Measurements from ENCODE around the gene ACVRL1.

Gene ACVRL1

GRCh38 chr12:51944608-51945233 lies 37.4 kb downstream of the ACVRL1 start:
- DNase-seq (ENCODE audit: low read depth): no peak

DNA sequence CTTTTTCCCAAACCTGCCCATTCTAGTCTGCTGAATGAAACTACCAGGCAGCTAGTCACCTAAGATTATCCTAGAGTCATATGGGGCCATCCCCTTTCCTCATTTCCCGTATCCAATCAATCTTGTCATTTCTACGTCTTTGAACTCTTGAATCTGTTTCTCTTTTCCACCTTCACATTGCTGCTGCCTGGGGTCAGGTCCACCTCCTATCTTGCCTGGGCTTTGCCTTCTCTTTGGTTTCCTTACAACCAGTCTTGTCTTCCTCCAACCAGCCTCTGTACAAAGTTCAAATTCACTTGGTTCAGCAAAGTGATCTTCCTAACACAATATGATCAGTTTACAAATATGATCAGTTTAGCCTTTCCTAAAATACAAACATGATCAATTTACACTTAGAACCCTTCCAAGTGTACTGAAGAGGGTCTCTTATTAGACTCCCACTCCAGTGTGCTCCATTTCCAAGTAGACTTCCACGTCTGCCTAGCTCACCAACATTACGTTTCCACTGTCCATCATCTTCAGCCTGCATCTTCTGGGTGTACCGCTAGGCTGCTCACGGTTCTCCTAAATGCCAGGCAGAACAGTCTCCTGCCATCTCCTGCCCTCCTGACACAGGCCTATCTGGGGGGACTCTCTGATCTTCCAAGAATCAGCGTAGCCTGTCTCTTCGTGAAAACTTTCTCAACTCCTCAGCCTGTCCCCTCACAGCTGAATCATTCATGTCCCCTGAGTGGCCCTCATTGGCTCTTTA lies 40.1 kb downstream of the ACVRL1 start:
- DNase-seq (ENCODE audit: low read depth): no peak

GRCh38 chr12:51948066-51948465 lies 40.8 kb downstream of the ACVRL1 start:
- DNase-seq (ENCODE audit: low read depth): no peak

DNA sequence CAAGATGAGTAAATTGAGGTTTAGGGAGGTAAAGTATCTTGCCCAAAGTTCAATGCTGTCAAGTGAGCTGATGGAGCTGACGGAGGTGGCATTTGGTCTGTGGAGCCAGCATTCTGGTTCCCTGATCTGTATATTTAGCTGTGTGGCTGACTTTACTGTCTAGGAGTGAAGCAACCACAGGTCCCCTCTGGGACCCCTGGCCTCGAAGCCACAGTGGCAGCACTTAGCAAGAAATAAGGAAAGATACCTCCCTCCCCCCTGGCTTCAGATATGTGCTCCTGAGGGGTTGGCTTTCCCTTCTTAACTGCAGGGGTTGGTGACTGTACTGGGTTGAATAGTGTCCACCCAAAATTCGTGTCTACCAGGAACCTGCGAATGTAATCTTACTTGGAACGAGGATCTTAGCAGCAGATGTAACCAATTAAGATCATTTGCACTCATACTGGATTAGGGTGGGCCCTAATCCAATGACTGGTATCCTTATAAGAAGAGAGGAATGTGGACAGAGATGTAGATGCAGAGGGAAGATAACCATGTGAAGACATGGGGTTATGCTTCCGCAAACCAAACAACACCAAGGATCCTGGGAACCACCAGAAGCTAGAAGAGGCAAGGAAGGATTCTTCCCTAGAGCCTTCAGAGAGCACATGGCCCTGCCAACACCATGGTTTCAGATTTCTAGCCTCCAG lies 42.2 kb downstream of the ACVRL1 start:
- no peak for DNase-seq (ENCODE audit: low read depth)

GRCh38 chr12:51950682-51951198 lies 43.4 kb downstream of the ACVRL1 start:
- DNase-seq (ENCODE audit: low read depth): no peak

- DNase-seq (ENCODE audit: low read depth): peak; percentile 87
Observed at GRCh38 chr12:51951199-51951842, 44.0 kb downstream of the ACVRL1 start, which contains the start of gene ACVR1B. TSS of gene ACVR1B (plus strand) at chr12:51951699. CDS start at chr12:51951744, 45 bp downstream.

GRCh38 chr12:51951843-51952722 lies 44.8 kb downstream of the ACVRL1 start:
- peak; percentile 6 for DNase-seq (ENCODE audit: low read depth)

GRCh38 chr12:51953089-51953488 lies 45.8 kb downstream of the ACVRL1 start:
- no peak for DNase-seq (ENCODE audit: low read depth)

DNA sequence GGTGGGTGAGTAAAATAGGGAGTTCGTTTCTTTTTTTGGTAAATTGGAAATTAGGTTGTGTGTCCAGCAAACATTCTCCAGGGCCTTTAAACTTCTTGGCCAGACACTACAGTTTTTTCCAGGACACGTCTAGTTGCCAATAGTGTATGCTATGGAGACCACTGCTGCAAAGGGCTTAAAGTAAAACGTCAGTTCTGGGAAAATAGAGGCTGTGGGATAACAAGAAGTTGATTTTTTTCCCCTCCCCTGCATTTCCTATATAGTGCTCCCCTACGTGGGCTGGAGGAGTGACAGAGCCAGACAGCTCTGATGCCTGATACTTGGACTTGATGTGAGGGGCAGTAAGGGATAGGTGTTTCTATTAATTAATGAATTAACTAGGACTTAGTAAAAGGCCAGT lies 46.6 kb downstream of the ACVRL1 start:
- DNase-seq (ENCODE audit: low read depth): no peak

DNA sequence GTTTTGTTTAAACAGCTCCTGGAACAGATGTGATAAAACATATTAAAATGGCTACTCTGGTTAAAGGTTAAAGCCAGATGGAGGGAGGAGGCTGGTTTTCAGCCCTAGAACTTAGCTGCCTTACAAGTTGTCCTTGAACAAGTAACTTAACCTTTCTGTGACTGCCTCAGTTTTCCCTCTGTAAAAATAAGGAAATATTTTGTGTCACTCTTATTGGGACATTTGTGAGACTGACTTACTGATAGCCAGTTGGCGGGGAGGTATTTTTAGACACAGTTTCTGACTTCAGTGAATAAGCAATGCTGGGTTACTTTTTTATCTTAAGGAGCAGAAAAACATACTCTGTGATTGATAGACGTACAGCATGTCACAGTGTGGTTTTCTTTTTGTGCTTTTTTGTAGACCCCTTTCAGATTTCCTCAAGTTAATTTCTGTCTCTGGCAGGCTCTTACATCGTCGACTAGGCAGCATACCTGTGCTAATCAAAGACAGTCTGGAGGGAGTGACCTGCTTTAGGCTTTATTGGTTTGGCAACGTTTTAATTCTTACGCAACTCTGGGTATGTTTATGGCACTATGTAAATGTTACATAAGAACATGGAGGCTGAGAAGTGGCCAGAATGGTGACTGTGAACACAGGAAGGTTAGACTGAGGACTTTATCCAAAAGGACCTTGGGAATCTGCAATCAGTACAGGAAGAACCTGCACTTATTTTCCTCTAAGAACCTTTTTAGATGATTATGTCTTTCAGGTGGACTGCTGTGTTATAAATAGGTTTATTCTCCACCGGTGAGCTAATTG lies 47.5 kb downstream of the ACVRL1 start:
- no peak for DNase-seq (ENCODE audit: low read depth)

- no peak for DNase-seq (ENCODE audit: low read depth)
Observed at GRCh38 chr12:51955702-51956101, 48.4 kb downstream of the ACVRL1 start.

DNA sequence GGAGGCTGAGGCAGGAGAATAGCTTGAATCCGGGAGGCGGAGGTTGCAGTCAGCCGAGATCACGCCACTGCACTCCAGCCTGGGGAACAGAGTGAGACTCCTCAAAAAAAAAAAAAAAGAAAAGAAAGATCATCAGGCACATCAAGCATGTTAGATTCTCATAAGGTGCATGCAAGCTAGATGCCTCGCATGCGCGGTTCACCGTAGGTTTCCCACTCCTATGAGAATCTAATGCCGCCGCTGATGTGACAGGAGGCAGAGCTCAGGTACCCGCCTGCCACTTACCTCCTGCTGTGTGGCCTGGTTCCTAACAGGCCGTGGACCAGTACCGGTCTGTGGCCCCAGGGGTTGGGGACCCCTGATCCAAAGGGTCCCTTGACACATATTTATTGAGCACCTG lies 51.2 kb downstream of the ACVRL1 start:
- no peak for DNase-seq (ENCODE audit: low read depth)

DNA sequence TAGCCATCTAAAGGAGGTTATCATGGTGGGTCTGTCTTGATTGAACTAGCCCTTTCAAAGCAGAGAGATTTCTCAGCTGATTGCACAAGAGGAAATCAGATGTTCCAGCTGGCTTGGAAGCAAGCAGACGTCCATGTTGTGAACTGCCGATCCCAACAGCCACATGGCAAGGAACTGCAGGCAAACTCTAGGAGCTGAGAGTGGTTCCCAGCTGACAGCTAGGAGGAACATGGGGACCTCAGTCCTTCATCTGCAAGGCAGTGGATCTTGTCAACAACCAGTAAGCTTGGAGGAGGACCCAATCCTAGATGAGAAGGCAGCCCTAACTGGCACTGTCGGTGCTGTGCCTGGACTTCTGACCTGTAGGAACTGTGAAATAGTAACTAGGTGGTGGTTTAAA lies 51.9 kb downstream of the ACVRL1 start:
- no peak for DNase-seq (ENCODE audit: low read depth)

- DNase-seq (ENCODE audit: low read depth): no peak
Observed at GRCh38 chr12:51959921-51960320, 52.6 kb downstream of the ACVRL1 start.

- no peak for DNase-seq (ENCODE audit: low read depth)
Observed at GRCh38 chr12:51960488-51960887, 53.2 kb downstream of the ACVRL1 start.

DNA sequence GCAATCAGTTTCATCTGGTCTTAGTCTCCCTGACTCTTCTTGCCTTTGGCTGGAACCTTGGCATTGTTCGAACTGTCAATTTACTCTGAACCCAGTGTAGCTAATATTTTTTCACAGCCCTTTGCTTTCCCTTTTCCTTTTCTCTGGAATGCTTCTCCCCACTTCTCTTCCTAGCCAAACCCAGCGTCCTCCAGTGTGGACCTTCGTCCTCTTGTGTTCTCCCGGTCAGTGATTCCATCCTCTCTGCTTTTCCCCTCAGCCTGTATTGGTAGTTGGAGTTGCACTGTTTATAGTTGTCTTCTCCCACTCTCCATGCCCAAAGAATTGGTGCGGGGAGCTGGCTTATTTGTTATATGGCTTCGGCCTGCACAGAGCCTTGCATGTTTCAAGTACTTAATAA lies 53.6 kb downstream of the ACVRL1 start:
- no peak for DNase-seq (ENCODE audit: low read depth)

- no peak for DNase-seq (ENCODE audit: low read depth)
Observed at GRCh38 chr12:51961834-51962233, 54.5 kb downstream of the ACVRL1 start.

GRCh38 chr12:51962737-51963136 lies 55.4 kb downstream of the ACVRL1 start:
- DNase-seq (ENCODE audit: low read depth): no peak

DNA sequence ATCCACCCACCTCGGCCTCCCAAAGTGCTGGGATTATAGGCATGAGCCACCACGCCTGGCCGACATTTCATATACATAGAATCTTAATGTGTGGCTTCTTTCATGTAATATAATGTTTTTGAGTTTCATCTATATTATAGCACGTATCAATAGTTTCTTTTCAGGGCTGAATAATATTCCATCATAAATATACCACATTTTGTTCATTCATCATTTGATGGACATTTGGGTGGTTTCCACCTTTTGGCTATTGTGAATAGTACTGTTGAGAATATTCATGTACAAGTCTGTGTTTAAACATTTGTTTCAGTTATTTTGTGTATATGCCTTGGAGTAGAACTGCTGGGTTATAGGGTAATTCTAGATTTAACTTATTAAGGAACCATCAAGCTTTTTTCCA lies 56.2 kb downstream of the ACVRL1 start:
- no peak for DNase-seq (ENCODE audit: low read depth)

DNA sequence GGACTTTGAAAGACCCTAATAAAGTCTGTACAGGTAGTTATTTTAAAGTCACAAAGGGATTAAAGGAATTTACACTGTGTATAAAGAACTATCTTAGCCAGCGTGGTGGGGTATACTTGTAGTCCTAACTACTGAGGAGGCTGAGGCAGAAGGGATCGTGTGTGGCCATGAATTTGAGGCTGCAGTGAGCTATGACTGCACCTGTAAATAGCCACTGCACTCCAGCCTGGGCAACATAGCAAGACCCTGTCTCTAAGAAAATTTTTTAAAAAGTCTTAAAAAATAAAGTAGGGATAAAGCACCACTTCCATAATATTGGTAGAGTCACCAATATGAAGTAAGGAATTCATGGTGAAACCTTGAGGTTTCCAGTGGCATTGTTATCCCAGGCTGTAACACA lies 62.3 kb downstream of the ACVRL1 start:
- DNase-seq (ENCODE audit: low read depth): no peak
